Ectodermal cell (in vitro differentiated cells): Measurements from ENCODE around the gene PNKD.

ENCODE experiments used
- H3K27ac ChIP-seq: 2 replicates; pipeline ENCODE4 v1.7.0; 2013; ENCODE audit warnings: mild to moderate bottlenecking, low read depth, low read length; ENCODE audit not compliant: insufficient read depth, poor library complexity, severe bottlenecking
- H3K27me3 ChIP-seq: 2 replicates; pipeline ENCODE4 v1.7.0; 2013; ENCODE audit warnings: mild to moderate bottlenecking, low read length; ENCODE audit not compliant: insufficient read depth, control insufficient read depth, poor library complexity, severe bottlenecking
- H3K36me3 ChIP-seq: one replicate; pipeline ENCODE4 v1.7.0; 2013; ENCODE audit warnings: low read length; ENCODE audit not compliant: control insufficient read depth, insufficient read depth
- H3K4me1 ChIP-seq: one replicate; pipeline ENCODE4 v1.7.0; 2013; ENCODE audit warnings: low read length; ENCODE audit not compliant: control insufficient read depth, insufficient read depth
- H3K4me3 ChIP-seq: 2 replicates; pipeline ENCODE4 v1.7.0; 2013; ENCODE audit warnings: low read depth, low read length, control low read depth; ENCODE audit not compliant: insufficient read depth
- H3K9me3 ChIP-seq: 2 replicates; pipeline ENCODE4 v1.7.0; 2013; ENCODE audit warnings: mild to moderate bottlenecking, low read length, moderate library complexity; ENCODE audit not compliant: control insufficient read depth
- WGBS, 2 experiments: methylation state at CpG; one replicate each; pipeline ENCODE4 v1.1.7; 2013; ENCODE audit warnings: missing lambda C conversion rate in 2 of 2; 5-methylcytosine and 5-hydroxymethylcytosine counted together

PNKD gene

DNA sequence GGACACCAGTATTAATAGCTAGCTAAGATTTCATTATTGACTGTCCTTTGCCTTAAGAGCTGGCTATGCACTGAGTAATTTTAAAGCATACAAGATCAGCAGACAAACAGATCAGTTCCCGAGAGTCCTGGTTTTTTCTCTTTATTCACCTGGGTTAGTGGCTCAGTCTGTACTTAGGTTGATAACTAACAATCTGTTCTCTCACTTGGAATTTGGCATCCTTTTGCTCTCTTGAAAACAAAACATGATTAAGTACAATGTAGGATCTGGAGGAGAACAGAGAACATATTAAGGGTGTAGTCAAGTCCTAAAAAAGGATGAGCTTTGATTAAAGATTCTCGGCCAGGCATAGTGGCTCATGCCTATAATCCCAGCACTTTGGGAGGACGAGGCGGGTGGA, 36.8 kb upstream of the PNKD start:
- WGBS, 2 experiments, result 95% methylated on average over 4 of the region's 4 CpGs
- H3K36me3 ChIP-seq, result peaks cover 34% of the 10 kb centered on the region
- no peak overlapping the region for H3K4me3 ChIP-seq
- H3K27ac ChIP-seq, result no peak overlapping the region
- no peaks in the 10 kb centered on the region for H3K9me3 ChIP-seq
- H3K27me3 ChIP-seq, result no peaks in the 10 kb centered on the region
- H3K4me1 ChIP-seq, result no peaks in the 10 kb centered on the region

DNA sequence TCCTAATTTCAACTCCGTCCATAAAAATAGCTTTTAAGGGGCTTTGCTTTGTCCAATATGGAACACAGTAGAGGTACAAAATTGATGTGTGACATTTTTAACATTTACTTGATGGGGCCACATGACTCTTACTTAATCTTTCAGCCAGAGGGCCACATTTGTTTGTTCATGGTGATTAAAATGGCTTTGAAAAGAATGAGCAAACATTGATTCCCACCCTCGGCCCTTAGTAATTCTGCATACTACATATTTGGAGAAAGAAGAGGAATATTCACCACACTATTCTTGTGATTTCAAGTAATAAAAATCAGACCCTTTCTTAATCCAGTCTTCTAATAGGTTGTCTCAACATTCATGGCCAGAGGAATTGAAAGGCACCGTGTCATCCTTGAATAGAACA, 35.8 kb upstream of the PNKD start:
- no peaks in the 10 kb centered on the region for H3K9me3 ChIP-seq
- no peak overlapping the region for H3K27ac ChIP-seq
- H3K4me1 ChIP-seq, result no peaks in the 10 kb centered on the region
- H3K36me3 ChIP-seq, result peaks cover 44% of the 10 kb centered on the region
- no peak overlapping the region for H3K4me3 ChIP-seq
- H3K27me3 ChIP-seq, result no peaks in the 10 kb centered on the region
- 89 to 92% methylated on average over 2 of the region's 3 CpGs for WGBS, 2 experiments

DNA sequence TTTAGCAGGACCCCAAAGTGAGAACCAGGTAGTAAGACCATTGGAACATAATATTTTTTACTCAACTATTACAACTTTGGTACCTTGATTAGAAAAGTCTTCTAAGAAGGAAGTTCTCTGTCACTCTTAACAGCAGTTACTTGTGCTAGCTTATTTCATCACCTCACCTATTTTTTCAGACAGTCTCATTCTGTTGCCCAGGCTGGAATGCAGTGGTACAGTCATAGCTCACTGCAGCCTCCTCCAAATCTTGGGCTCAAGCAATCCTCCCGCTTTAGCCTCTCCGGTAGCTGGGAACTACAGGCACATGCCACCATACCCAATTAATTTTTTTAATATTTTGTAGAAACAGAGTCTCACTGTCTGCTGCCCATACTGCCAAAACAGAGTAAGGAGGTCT, 35.3 kb upstream of the PNKD start:
- Histone ChIP-seq H3K9me3 (no peaks in the 10 kb centered on the region), H3K27me3 (no peaks in the 10 kb centered on the region), H3K27ac (no peak overlapping the region), H3K4me3 (no peak overlapping the region), H3K36me3 (peaks cover 41% of the 10 kb centered on the region), H3K4me1 (no peaks in the 10 kb centered on the region)
- 96 to 97% methylated on average over 2 of the region's 2 CpGs for WGBS, 2 experiments

DNA sequence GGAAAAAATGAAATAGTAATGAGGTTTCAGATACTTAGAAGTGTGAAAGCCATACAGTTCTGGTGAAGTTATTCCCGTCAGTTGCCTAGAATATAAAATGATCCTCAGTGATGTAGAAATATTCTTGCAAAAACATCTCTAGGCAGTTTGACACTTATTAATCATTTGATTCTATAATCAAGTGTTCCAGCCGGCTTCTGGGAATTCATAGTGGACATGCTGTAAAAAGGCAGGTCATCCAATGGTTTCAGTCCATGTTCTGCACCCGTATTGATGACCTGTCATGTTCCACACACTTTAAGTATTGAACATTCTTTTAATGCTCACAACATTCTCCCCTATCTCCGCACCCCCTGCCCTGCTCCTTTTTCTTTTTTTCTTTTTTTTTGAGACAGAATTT, 33.5 kb upstream of the PNKD start:
- H3K27ac ChIP-seq, result no peak overlapping the region
- H3K4me1 ChIP-seq, result no peaks in the 10 kb centered on the region
- H3K27me3 ChIP-seq, result no peaks in the 10 kb centered on the region
- H3K4me3 ChIP-seq, result no peak overlapping the region
- H3K36me3 ChIP-seq, result peaks cover 36% of the 10 kb centered on the region
- 90 to 93% methylated on average over 4 of the region's 4 CpGs for WGBS, 2 experiments
- no peaks in the 10 kb centered on the region for H3K9me3 ChIP-seq

DNA sequence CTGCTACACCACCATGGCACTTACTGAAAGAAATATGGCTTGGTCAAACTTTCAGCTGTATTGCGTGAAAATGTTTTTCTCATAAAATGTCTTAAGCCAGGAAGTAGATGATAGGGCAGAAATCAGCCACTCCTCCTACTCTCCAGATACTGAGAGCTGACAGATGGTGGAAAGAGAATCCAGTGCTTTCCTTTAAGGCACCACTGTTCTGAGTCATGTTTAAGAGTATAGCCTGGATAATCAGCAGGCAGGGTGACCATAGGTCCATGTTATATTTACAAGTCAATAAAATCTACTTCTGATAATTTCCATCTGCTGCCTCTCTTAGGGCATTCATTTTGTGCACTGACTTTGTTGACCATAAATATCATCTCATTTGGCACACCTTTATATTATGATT, 31.4 kb upstream of the PNKD start:
- Histone ChIP-seq H3K9me3 (no peaks in the 10 kb centered on the region), H3K27me3 (no peaks in the 10 kb centered on the region), H3K27ac (no peak overlapping the region), H3K4me3 (no peak overlapping the region), H3K4me1 (no peaks in the 10 kb centered on the region), H3K36me3 (peaks cover 31% of the 10 kb centered on the region)
- 100% methylated on average over 1 of the region's 1 CpG for WGBS, 2 experiments

DNA sequence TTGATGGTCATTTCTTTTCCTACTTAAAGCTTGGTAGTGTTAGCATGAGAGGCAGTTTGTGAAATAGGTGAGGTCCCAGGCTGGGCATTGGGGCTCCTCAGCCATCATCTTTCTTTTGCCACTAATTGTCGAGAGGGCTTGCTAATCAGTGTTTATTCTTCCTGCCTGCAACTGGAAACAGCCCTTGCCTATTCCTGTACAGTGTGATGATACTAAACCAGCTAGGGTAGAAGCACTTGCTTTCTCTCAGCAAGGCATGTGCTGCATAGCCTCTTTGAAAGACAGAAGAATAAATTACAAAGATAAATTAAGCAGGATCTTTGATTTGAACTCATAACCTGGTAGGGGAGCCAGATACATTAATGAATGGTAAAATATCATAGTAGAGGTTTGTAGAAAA, 26.1 kb upstream of the PNKD start:
- 95 to 100% methylated on average over 1 of the region's 1 CpG for WGBS, 2 experiments
- Histone ChIP-seq H3K4me1 (no peaks in the 10 kb centered on the region), H3K4me3 (no peak overlapping the region), H3K36me3 (peaks cover 52% of the 10 kb centered on the region), H3K9me3 (no peaks in the 10 kb centered on the region), H3K27ac (no peak overlapping the region), H3K27me3 (no peaks in the 10 kb centered on the region)

DNA sequence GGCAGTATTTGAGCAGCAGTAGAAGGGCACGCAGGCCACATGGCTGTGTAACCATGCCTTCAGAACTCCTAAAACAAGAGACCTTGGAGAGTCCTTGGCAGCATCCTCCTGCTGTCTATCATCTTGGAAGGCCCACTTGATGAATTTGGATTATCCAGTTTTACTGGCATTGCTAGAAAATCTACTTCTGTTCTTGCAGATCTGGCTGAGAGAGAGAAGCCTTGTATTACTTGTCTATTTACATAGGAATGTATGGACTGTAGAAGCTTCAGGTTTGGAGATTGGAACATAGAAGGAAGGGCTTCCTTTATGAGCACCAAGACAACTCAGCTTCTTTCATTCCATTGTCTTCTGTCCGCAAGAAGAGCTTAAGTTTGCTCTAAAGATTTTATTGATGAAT, 25.7 kb upstream of the PNKD start:
- Histone ChIP-seq H3K9me3 (no peaks in the 10 kb centered on the region), H3K4me1 (no peaks in the 10 kb centered on the region), H3K27me3 (no peaks in the 10 kb centered on the region), H3K36me3 (peaks cover 54% of the 10 kb centered on the region), H3K4me3 (no peak overlapping the region), H3K27ac (no peak overlapping the region)
- 94 to 97% methylated on average over 2 of the region's 2 CpGs for WGBS, 2 experiments

DNA sequence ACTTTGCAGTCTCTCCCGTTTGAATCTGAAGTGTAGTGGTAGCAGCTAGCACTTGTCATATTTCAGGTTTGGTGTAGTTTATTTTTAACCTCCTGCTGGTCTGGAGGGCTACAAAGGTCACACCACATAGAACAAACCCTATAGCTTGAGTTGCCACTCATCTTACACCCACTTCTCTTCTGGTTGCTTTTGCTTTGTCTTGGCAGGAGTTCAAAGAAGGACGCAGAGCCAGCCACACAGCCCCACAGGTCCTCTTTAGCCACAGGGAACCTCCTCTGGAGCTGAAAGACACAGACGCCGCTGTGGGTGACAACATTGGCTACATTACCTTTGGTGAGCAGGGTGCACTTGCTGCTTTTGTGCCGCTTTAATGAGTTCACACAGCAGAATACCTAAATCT, 25.1 kb upstream of the PNKD start:
- H3K9me3 ChIP-seq, result no peaks in the 10 kb centered on the region
- H3K27ac ChIP-seq, result no peak overlapping the region
- peaks cover 57% of the 10 kb centered on the region for H3K36me3 ChIP-seq
- H3K4me3 ChIP-seq, result no peak overlapping the region
- WGBS, 2 experiments, result 93 to 97% methylated on average over 4 to 5 of the region's 5 CpGs
- H3K4me1 ChIP-seq, result no peaks in the 10 kb centered on the region
- no peaks in the 10 kb centered on the region for H3K27me3 ChIP-seq

DNA sequence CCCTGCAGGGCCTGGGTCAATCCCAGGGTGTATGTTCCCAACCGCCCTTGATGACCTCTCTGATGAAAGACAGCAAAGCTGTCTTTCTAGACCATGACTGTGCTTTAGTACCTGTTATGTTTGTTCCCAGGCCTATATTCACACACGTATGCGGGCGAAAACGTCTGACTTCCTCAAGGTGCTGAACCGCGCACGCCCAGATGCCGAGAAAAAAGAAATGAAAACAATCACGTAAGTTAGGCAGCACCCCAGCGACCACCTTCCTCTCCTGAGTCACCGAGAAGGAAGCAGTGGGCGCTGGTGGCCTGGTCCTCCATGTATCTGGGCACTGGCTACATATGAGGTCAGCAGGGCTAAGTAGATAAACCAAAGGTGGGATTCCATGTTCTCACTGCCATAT, 20.6 kb upstream of the PNKD start:
- peaks cover 57% of the 10 kb centered on the region for H3K36me3 ChIP-seq
- no peak overlapping the region for H3K27ac ChIP-seq
- WGBS, 2 experiments, result 95% methylated on average over 13 of the region's 13 CpGs
- H3K4me1 ChIP-seq, result no peaks in the 10 kb centered on the region
- no peak overlapping the region for H3K4me3 ChIP-seq
- H3K27me3 ChIP-seq, result no peaks in the 10 kb centered on the region
- no peaks in the 10 kb centered on the region for H3K9me3 ChIP-seq

DNA sequence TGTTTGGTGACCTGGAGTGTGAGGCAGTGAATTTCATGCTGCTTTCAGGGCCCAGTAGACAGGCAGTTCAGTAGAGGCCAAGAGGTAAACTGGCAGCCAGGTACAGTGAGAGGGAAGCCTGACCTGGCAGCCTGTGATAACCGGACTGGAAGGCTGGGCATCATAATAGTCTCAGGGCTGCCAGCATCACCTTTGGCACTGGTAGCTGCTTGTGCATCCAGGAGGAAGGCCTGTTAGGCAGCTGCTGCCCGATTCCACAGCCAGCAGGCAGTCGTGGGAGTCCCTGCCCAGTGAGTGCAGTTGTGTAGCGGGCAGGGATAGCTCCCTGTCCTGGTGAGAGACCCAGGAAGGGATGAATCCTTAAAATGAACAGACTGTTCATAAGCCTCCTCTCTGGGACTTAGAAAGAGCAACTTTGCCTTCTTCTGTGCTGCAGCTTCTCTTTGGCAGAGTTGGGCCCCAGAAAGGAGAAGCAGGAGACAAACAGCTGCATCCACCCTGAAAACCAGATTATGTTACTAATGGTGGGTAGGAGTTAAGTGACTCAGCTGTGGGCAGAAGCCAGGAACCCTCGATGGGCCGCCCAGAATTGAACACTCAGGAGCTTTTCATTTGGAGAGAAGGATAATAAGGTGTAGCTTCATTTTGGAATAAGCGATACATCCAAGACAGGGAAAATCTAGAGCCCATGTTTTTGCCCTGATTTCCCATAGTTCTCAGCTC, 17.6 kb upstream of the PNKD start:
- Histone ChIP-seq H3K4me1 (no peaks in the 10 kb centered on the region), H3K27me3 (no peaks in the 10 kb centered on the region), H3K9me3 (no peaks in the 10 kb centered on the region), H3K36me3 (peaks cover 48% of the 10 kb centered on the region), H3K27ac (no peak overlapping the region), H3K4me3 (no peak overlapping the region)
- WGBS, 2 experiments, result 87 to 88% methylated on average over 7 of the region's 7 CpGs

DNA sequence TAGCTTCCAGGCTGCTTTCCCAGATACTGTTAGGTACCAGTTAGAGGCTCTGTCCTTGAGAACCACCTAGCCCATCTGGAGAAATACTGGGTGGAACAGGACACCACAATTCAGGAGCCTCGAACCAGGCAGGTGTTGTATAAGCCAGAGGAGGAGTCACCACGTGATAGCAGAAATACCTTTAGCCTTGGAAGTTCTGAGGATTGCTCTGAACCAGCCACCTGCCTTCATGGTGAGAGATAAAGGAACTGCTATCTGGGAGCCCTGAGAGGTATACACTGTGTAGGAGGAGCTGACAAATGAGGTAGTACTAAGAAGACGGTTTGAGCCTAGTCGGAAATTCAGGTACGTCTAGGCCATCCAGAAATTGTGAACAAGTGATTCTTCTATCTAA, 17.1 kb upstream of the PNKD start:
- H3K4me1 ChIP-seq, result no peaks in the 10 kb centered on the region
- H3K27ac ChIP-seq, result no peak overlapping the region
- H3K27me3 ChIP-seq, result no peaks in the 10 kb centered on the region
- peaks cover 42% of the 10 kb centered on the region for H3K36me3 ChIP-seq
- no peaks in the 10 kb centered on the region for H3K9me3 ChIP-seq
- no peak overlapping the region for H3K4me3 ChIP-seq
- 94 to 95% methylated on average over 5 of the region's 5 CpGs for WGBS, 2 experiments
